OCI-LY7 (cell line): ENCODE data around the gene CDC20B.

Source experiments
- CTCF ChIP-seq: fragments of 200-600 bp; sonication (generic); conservative IDR thresholded peaks from 2 replicates; pipeline ENCODE4 v1.5.1; 2014; ENCODE audit warnings: mild to moderate bottlenecking, antibody characterized with exemption, low read length, moderate library complexity, mixed read lengths
- EZH2phosphoT487 ChIP-seq: fragments of 200-600 bp; sonication (generic); IDR thresholded peaks from 2 replicates; pipeline ENCODE4 v1.6.1; 2018; ENCODE audit warnings: low read depth, borderline replicate concordance, mild to moderate bottlenecking, mixed run types, antibody characterized with exemption, low read length, moderate library complexity, mixed read lengths

- TF ChIP-seq CTCF = no peak
- no peak for TF ChIP-seq EZH2phosphoT487
Measured at GRCh38 chr5:55063899-55064298, 109.1 kb downstream of the CDC20B start.
